Endothelial cell of umbilical vein (primary cell): ENCODE measurements around the gene CARD6.

Source experiments
- CTCF ChIP-seq, 2 donors: IDR thresholded peaks; 1 replicate in 1 of 2; 2 replicates in 1 of 2; pipeline ENCODE4 v1.5.1; 2011; ENCODE audit warnings: low read length in 2 of 2, mild to moderate bottlenecking in 2 of 2, moderate library complexity in 2 of 2, control low read depth in 1 of 2, inconsistent platforms in 1 of 2, low read depth in 1 of 2; ENCODE audit not compliant: insufficient read depth in 1 of 2; ENCODE audit errors: extremely low read depth in 1 of 2
- MAX ChIP-seq: IDR thresholded peaks from 2 replicates; pipeline ENCODE4 v1.6.1; 2011; ENCODE audit not compliant: insufficient read depth, insufficient read length
- MYC ChIP-seq: IDR thresholded peaks from one replicate; pipeline ENCODE4 v1.6.1; 2011; ENCODE audit warnings: mild to moderate bottlenecking, low read depth, low read length

- TF ChIP-seq CTCF (IDR thresholded peaks at IDR 0.05; ENCODE audit: extremely low read depth in 1 of 2, insufficient read depth in 1 of 2, low read depth in 1 of 2, low read length in 2 of 2) (no peak), MAX (no peak), MYC (no peak)
These were observed 19.5 kb downstream of the CARD6 start for GRCh38 chr5:40860711-40861110.
